Central memory CD8-positive, alpha-beta T cell (primary cell): ENCODE data around the gene CSNK1G3.
A peak's percentile ranks its signal among the peaks of the same experiment; 100 is the strongest.
"Not testable (repeated sequence)": the region's sequence is repeated elsewhere in the genome, so short reads cannot be mapped to it uniquely, and the experiment has no call there.

Experiments
- ATAC-seq: fragments of 150-1000 bp; cut with Tn5 transposase; replicated peaks from 2 replicates; pipeline ENCODE4 v1.10.0; 2022; ENCODE audit warnings: mild to moderate bottlenecking, moderate FRiP score, moderate number of reproducible peaks; ENCODE audit not compliant: poor library complexity, severe bottlenecking; ENCODE audit errors: extremely low read depth
- DNase-seq, 2 donors: peaks; one replicate each; pipeline ENCODE4 v3.0.0; 2021; ENCODE audit warnings: low spot score in 2 of 2
- H3K27ac Mint-ChIP-seq: one replicate; pipeline ENCODE4 v1.8.0; 2022; ENCODE audit warnings: low read depth, mild to moderate bottlenecking, moderate library complexity, mixed read lengths
- H3K27me3 Mint-ChIP-seq: one replicate; pipeline ENCODE4 v1.8.0; 2022; ENCODE audit warnings: mixed read lengths
- H3K36me3 Mint-ChIP-seq: one replicate; pipeline ENCODE4 v1.8.0; 2022; ENCODE audit warnings: mild to moderate bottlenecking, moderate library complexity, mixed read lengths; ENCODE audit not compliant: insufficient read depth
- H3K4me1 Mint-ChIP-seq: one replicate; pipeline ENCODE4 v1.8.0; 2022; ENCODE audit warnings: mixed read lengths
- H3K4me3 Mint-ChIP-seq: one replicate; pipeline ENCODE4 v1.8.0; 2022; ENCODE audit warnings: mild to moderate bottlenecking, moderate library complexity, mixed read lengths
- H3K9me3 Mint-ChIP-seq: one replicate; pipeline ENCODE4 v1.8.0; 2022; ENCODE audit warnings: mixed read lengths

Gene CSNK1G3

DNA sequence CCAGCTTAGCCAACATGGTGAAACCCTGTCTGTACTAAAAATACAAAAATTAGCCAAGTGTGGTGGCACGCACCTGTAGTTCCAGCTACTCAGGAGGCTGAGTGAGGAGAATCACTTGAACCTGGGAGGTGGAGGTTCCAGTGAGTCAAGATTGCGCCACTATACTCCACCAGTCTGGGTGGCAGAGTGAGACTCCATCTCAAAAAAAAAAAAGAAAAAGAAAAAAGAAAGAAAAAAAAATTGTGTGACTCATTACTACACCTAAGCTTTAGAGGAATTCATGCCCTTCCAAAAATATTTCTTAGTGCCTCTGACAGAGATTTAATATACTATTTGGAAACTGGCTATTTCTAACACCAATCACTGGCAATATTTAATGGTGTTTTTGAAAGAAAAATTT, 16.8 kb upstream of the CSNK1G3 start:
- H3K4me3 Mint-ChIP-seq, ATAC-seq, DNase-seq, H3K27ac Mint-ChIP-seq, H3K4me1 Mint-ChIP-seq, H3K9me3 Mint-ChIP-seq, H3K36me3 Mint-ChIP-seq: not testable (repeated sequence)
- H3K27me3 Mint-ChIP-seq: peaks cover 11% of the 10 kb centered on the region

GRCh38 chr5:123496892-123497291, 15.1 kb upstream of the CSNK1G3 start:
- no peak for ATAC-seq
- DNase-seq: no peak
- H3K4me1 Mint-ChIP-seq: no peaks in the 10 kb centered on the region
- H3K27ac Mint-ChIP-seq: no peak overlapping the region
- H3K4me3 Mint-ChIP-seq: no peak overlapping the region
- H3K27me3 Mint-ChIP-seq: peaks cover 2% of the 10 kb centered on the region
- no peaks in the 10 kb centered on the region for H3K36me3 Mint-ChIP-seq
- no peaks in the 10 kb centered on the region for H3K9me3 Mint-ChIP-seq

GRCh38 chr5:123500471-123500870, 11.5 kb upstream of the CSNK1G3 start:
- Mint-ChIP-seq H3K27ac (no peak overlapping the region), H3K36me3 (no peaks in the 10 kb centered on the region), H3K4me3 (no peak overlapping the region), H3K27me3 (peaks cover 3% of the 10 kb centered on the region), H3K9me3 (no peaks in the 10 kb centered on the region), H3K4me1 (no peaks in the 10 kb centered on the region)
- ATAC-seq (no peak), DNase-seq (no peak)

GRCh38 chr5:123502120-123502519, 9.9 kb upstream of the CSNK1G3 start:
- Mint-ChIP-seq H3K9me3 (no peaks in the 10 kb centered on the region), H3K4me1 (no peaks in the 10 kb centered on the region), H3K27me3 (peaks cover 19% of the 10 kb centered on the region), H3K36me3 (no peaks in the 10 kb centered on the region), H3K27ac (no peak overlapping the region), H3K4me3 (no peak overlapping the region)
- DNase-seq (no peak), ATAC-seq (no peak)

DNA sequence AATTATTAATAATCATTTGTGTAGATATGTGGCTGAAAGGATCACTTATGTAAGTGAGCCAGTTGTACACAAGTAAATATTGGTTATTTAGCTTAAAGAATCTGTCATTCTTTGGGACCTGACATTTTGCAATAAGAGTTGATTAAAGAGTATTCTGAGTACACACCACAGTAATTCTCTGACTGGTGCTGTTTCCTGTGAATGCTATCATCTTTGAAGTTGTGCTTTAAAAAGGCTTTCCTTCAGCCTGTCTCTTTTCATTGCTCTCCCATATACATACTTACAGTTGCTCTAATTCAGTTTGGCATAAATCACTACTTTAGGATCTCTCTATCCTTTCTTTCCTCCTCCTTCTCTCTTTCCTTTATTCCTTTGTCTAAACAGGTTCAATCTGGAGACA, 8.7 kb upstream of the CSNK1G3 start:
- no peak for ATAC-seq
- no peak for DNase-seq
- Mint-ChIP-seq H3K9me3 (no peaks in the 10 kb centered on the region), H3K27ac (no peak overlapping the region), H3K36me3 (no peaks in the 10 kb centered on the region), H3K27me3 (peaks cover 24% of the 10 kb centered on the region), H3K4me1 (no peaks in the 10 kb centered on the region), H3K4me3 (no peak overlapping the region)

GRCh38 chr5:123505633-123506032, 6.3 kb upstream of the CSNK1G3 start:
- Mint-ChIP-seq H3K27ac (no peak overlapping the region), H3K27me3 (peaks cover 24% of the 10 kb centered on the region), H3K9me3 (no peaks in the 10 kb centered on the region)

DNA sequence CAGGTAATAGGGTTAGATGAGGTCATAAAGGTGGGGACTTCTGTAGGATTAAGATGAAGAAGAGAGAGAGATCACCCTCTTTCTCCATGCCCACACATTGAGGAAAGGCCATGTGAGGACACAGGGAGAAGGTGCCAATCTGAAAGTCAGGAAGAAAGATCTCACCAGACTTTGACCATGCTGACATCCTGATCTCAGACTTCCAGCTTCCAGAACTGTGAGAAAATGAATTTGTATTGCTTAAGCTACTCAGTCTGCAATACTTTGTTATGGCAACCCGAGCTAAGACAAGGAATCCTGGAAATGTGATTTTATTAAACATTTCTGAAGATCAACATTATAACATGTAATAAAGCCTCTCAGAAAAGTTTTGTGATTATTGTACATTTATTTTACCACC, 3.5 kb upstream of the CSNK1G3 start:
- no peak overlapping the region for H3K27ac Mint-ChIP-seq
- ATAC-seq (no peak), DNase-seq (no peak)
- H3K4me1 Mint-ChIP-seq: peaks cover 16% of the 10 kb centered on the region
- peaks cover 9% of the 10 kb centered on the region for H3K36me3 Mint-ChIP-seq
- H3K4me3 Mint-ChIP-seq: no peak overlapping the region
- H3K27me3 Mint-ChIP-seq: peaks cover 24% of the 10 kb centered on the region
- H3K9me3 Mint-ChIP-seq: no peaks in the 10 kb centered on the region

More at GRCh38 chr5:123505633-123506032, 6.3 kb upstream of the CSNK1G3 start:
- no peaks in the 10 kb centered on the region for H3K36me3 Mint-ChIP-seq
- no peak overlapping the region for H3K4me3 Mint-ChIP-seq
- H3K4me1 Mint-ChIP-seq: no peaks in the 10 kb centered on the region
- ATAC-seq (no peak), DNase-seq (no peak)

- ATAC-seq (no peak), DNase-seq (no peak)
- Mint-ChIP-seq H3K27ac (peak overlapping the region; percentile 98), H3K27me3 (peaks cover 13% of the 10 kb centered on the region), H3K36me3 (peaks cover 15% of the 10 kb centered on the region), H3K4me3 (peak overlapping the region; percentile 98), H3K4me1 (peaks cover 43% of the 10 kb centered on the region), H3K9me3 (no peaks in the 10 kb centered on the region)
These were observed 708 bp upstream of the CSNK1G3 start for GRCh38 chr5:123511290-123511647.

DNA sequence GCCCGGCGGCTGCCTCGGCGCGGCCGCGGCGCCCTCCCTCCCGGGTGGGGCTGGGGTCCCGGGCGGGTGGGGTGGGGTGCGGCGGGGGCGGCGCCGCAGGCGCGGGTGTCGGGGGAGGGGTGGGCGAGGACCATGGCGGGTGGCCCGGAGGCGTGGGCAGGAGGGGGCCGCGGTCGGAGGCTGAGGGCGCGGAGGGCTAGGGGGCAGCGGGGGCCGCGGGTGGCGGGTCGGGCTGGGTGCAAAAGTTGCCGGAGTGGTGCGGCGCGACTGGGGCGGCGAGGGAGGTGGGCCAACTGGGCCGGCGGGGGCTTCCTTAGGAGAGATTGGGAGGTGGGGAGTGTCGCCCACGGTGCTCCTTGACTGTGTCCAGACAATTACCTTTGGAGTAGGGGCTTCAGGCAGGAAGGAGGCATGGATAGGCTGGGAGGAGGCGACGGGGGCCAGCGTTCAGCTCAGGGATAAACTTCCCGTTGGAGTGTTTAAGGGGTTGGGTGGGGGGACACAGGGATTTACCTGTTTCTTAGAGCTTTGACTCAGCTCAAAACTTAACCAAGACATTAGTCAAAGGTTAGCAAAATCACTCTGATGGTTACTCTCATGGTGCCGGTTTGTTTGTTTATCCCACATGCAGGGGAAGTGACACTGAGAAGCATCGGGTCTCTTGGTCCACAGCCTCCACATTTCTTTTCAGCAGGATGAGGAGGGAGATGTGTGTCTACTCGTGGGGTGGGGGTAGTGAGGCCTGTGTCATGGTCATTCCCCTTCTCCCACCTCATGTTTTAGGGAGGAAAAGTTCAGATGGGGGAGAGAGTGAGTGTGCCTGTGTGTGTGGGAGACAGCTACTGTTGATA, 859 bp downstream of the CSNK1G3 start:
- H3K9me3 Mint-ChIP-seq: no peaks in the 10 kb centered on the region
- peaks cover 15% of the 10 kb centered on the region for H3K36me3 Mint-ChIP-seq
- H3K4me1 Mint-ChIP-seq: peaks cover 51% of the 10 kb centered on the region
- peak overlapping the region; percentile 98 for H3K27ac Mint-ChIP-seq
- ATAC-seq (no peak), DNase-seq (peak; percentile 16 to 19)
- no peaks in the 10 kb centered on the region for H3K27me3 Mint-ChIP-seq
- H3K4me3 Mint-ChIP-seq: peak overlapping the region; percentile 98

- no peaks in the 10 kb centered on the region for H3K9me3 Mint-ChIP-seq
- H3K36me3 Mint-ChIP-seq: peaks cover 16% of the 10 kb centered on the region
- H3K4me1 Mint-ChIP-seq: peaks cover 67% of the 10 kb centered on the region
- peak overlapping the region; percentile 1 for H3K4me3 Mint-ChIP-seq
- DNase-seq (no peak), ATAC-seq (no peak)
- no peaks in the 10 kb centered on the region for H3K27me3 Mint-ChIP-seq
- H3K27ac Mint-ChIP-seq: peak overlapping the region; percentile 70
These were observed 2.8 kb downstream of the CSNK1G3 start for GRCh38 chr5:123514615-123515355.

GRCh38 chr5:123515904-123516303, 3.9 kb downstream of the CSNK1G3 start:
- peaks cover 16% of the 10 kb centered on the region for H3K36me3 Mint-ChIP-seq
- peaks cover 67% of the 10 kb centered on the region for H3K4me1 Mint-ChIP-seq
- H3K9me3 Mint-ChIP-seq: no peaks in the 10 kb centered on the region
- no peaks in the 10 kb centered on the region for H3K27me3 Mint-ChIP-seq
- H3K4me3 Mint-ChIP-seq: peak overlapping the region; percentile 6
- ATAC-seq: peak; percentile 56
- peak overlapping the region; percentile 70 for H3K27ac Mint-ChIP-seq
- DNase-seq: no peak

DNA sequence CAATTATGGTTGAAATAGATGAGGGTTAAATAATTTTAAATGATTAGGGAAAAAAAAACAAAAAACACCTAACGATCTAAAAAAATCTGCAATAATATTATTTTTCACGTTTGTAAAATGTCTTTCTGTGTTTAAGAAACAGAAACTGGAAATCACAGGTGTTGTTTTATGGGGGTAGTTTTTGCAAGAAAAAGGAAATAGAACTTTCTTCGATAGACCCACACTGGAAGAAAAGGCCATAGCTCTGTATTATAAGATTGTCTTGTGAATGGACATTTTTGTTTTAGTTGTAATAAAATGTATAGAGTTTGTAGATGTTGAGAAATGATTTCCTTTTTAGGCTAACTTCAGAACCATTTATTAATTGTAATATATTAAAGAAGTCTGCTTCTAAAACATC, 5.5 kb downstream of the CSNK1G3 start:
- H3K4me3 Mint-ChIP-seq: no peak overlapping the region
- peaks cover 12% of the 10 kb centered on the region for H3K36me3 Mint-ChIP-seq
- H3K9me3 Mint-ChIP-seq: no peaks in the 10 kb centered on the region
- H3K27me3 Mint-ChIP-seq: no peaks in the 10 kb centered on the region
- H3K27ac Mint-ChIP-seq: no peak overlapping the region
- no peak for ATAC-seq
- DNase-seq: no peak
- peaks cover 67% of the 10 kb centered on the region for H3K4me1 Mint-ChIP-seq

DNA sequence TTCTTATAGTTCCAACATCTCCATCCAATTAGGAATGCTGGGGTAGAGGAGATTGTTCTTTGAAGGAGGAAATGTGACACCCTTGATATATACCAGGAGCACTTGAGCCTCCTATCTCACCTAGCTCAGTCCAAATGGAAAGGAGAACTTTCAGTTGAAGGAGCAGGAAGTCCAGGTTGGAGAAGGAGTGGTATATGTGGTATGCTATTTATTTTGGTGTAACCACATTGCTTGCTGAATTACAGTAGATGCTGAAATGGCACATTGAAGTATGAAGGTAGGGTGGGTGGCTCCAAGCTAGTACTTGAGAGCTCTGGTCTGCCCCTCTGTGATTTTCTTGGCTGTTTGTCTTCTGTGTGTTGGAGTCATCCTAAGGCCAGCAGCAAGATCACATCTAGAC, 6.1 kb downstream of the CSNK1G3 start:
- Mint-ChIP-seq H3K36me3 (peaks cover 9% of the 10 kb centered on the region), H3K27ac (peak overlapping the region; percentile 8), H3K9me3 (no peaks in the 10 kb centered on the region), H3K4me3 (peak overlapping the region; percentile 0), H3K27me3 (no peaks in the 10 kb centered on the region), H3K4me1 (peaks cover 63% of the 10 kb centered on the region)
- no peak for DNase-seq
- ATAC-seq: no peak
